WTC11 (cell line): ENCODE results near the gene ZFP91. TPM values are rescaled to one million over a fixed set of nuclear protein-coding genes. Genes with fewer than 3 reads are reported as not detected.

ENCODE experiments used
- ATAC-seq: fragments of 200-7000 bp; cut with Tn5 transposase; 2 replicates; pipeline ENCODE4 v1.10.0; 2021; ENCODE audit warnings: mild to moderate bottlenecking, moderate library complexity
- CTCF ChIA-PET: fragments of 300-600 bp; sonication (Branson Sonifier 250); formaldehyde crosslinking; loops from one replicate; lab custom pipeline; 2021; ENCODE audit warnings: antibody characterized with exemption; lab: Charles Lee
- POLR2A ChIA-PET: fragments of 350-600 bp; sonication (Branson Sonifier 250); formaldehyde crosslinking; loops from one replicate; lab custom pipeline; 2021; ENCODE audit warnings: antibody characterized with exemption; lab: Charles Lee
- DNase-seq: peaks from one replicate; pipeline ENCODE4 v3.0.0; 2021; ENCODE audit warnings: low spot score
- H3K27ac Mint-ChIP-seq: 2 replicates; pipeline ENCODE4 v1.8.0; 2021; ENCODE audit warnings: mixed read lengths
- H3K27me3 Mint-ChIP-seq: 2 replicates; pipeline ENCODE4 v1.8.0; 2021; ENCODE audit warnings: low read depth, mild to moderate bottlenecking, moderate library complexity, mixed read lengths
- H3K36me3 Mint-ChIP-seq: 2 replicates; pipeline ENCODE4 v1.8.0; 2021; ENCODE audit warnings: mixed read lengths
- H3K4me1 Mint-ChIP-seq: 2 replicates; pipeline ENCODE4 v1.8.0; 2022; ENCODE audit warnings: mixed read lengths
- H3K4me3 Mint-ChIP-seq: 2 replicates; pipeline ENCODE4 v1.8.0; 2021; ENCODE audit warnings: mild to moderate bottlenecking, moderate library complexity, mixed read lengths
- H3K9me3 Mint-ChIP-seq: 2 replicates; pipeline ENCODE4 v1.8.0; 2021; ENCODE audit warnings: mixed read lengths
- CDX4 ChIP-seq: fragments of 250-450 bp; sonication (Bioruptor Pico); IDR thresholded peaks from 2 replicates; pipeline ENCODE4 v1.9.0; 2021; ENCODE audit warnings: moderate library complexity, mild to moderate bottlenecking, inconsistent platforms, borderline replicate concordance
- GABPB1 ChIP-seq: sonication (generic); formaldehyde crosslinking; IDR thresholded peaks from 2 replicates; pipeline ENCODE4 v1.8.1; 2023; ENCODE audit warnings: mild to moderate bottlenecking, missing genetic modification reagents
- IRF2 ChIP-seq: sonication (generic); formaldehyde crosslinking; IDR thresholded peaks from 2 replicates; pipeline ENCODE4 v1.8.0; 2022; ENCODE audit warnings: low read depth, missing genetic modification reagents, borderline replicate concordance
- NFATC4 ChIP-seq: fragments of 250-450 bp; sonication (Bioruptor Pico); IDR thresholded peaks from 2 replicates; pipeline ENCODE4 v1.9.0; 2021; ENCODE audit warnings: mild to moderate bottlenecking
- NFE2L1 ChIP-seq: sonication (generic); formaldehyde crosslinking; IDR thresholded peaks from 2 replicates; pipeline ENCODE4 v1.8.1; 2023; ENCODE audit warnings: missing genetic modification reagents
- RELA ChIP-seq: sonication (generic); formaldehyde crosslinking; IDR thresholded peaks from 2 replicates; pipeline ENCODE4 v1.8.1; 2022; ENCODE audit warnings: missing genetic modification reagents, mild to moderate bottlenecking, borderline replicate concordance
- SP1 ChIP-seq: sonication (generic); formaldehyde crosslinking; conservative IDR thresholded peaks from 2 replicates; pipeline ENCODE4 v1.8.1; 2022; ENCODE audit warnings: missing genetic modification reagents
- TP53 ChIP-seq: sonication (generic); formaldehyde crosslinking; IDR thresholded peaks from 2 replicates; pipeline ENCODE4 v1.8.1; 2023; ENCODE audit warnings: mild to moderate bottlenecking, missing genetic modification reagents
- ZNF232 ChIP-seq: sonication (generic); formaldehyde crosslinking; IDR thresholded peaks from 2 replicates; pipeline ENCODE4 v1.8.0; 2022; ENCODE audit warnings: mild to moderate bottlenecking, missing genetic modification reagents
- total RNA-seq: library from RNA; stranded (reverse); gene quantifications from 3 replicates; pipeline ENCODE4 v1.2.3, GENCODE V29; 2021
- TF ChIP-seq, protein P1 (sequence below): sonication (generic); formaldehyde crosslinking; IDR thresholded peaks from 2 replicates; pipeline ENCODE4 v1.8.0; 2023; ENCODE audit warnings: missing genetic modification reagents
- TF ChIP-seq, protein P2 (sequence below): fragments of 250-450 bp; sonication (Bioruptor Pico); IDR thresholded peaks from 2 replicates; pipeline ENCODE4 v1.8.0; 2021; ENCODE audit warnings: mild to moderate bottlenecking
- TF ChIP-seq, protein P3 (sequence below): sonication (generic); formaldehyde crosslinking; IDR thresholded peaks from 2 replicates; pipeline ENCODE4 v1.8.1; 2022; ENCODE audit warnings: low read depth, missing genetic modification reagents, borderline replicate concordance
- TF ChIP-seq, protein P4 (sequence below): sonication (generic); formaldehyde crosslinking; IDR thresholded peaks from 2 replicates; pipeline ENCODE4 v1.8.0; 2023; ENCODE audit warnings: missing genetic modification reagents, mild to moderate bottlenecking, borderline replicate concordance
- TF ChIP-seq, protein P5 (sequence below): sonication (generic); formaldehyde crosslinking; IDR thresholded peaks from 2 replicates; pipeline ENCODE4 v1.8.1; 2023; ENCODE audit warnings: mild to moderate bottlenecking, missing genetic modification reagents, moderate library complexity
- TF ChIP-seq, protein P6 (sequence below): sonication (generic); formaldehyde crosslinking; IDR thresholded peaks from 2 replicates; pipeline ENCODE4 v1.8.1; 2023; ENCODE audit warnings: mild to moderate bottlenecking, missing genetic modification reagents

The ZFP91 gene
- total RNA-seq, 1 experiment from 2014 or later = 28.1 TPM

- no peak for TF ChIP-seq NFE2L1 (CRISPR knock-in tag)
- no peak for TF ChIP-seq CDX4
- TF ChIP-seq, protein P1, sequence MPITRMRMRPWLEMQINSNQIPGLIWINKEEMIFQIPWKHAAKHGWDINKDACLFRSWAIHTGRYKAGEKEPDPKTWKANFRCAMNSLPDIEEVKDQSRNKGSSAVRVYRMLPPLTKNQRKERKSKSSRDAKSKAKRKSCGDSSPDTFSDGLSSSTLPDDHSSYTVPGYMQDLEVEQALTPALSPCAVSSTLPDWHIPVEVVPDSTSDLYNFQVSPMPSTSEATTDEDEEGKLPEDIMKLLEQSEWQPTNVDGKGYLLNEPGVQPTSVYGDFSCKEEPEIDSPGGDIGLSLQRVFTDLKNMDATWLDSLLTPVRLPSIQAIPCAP = no peak
- no peak for TF ChIP-seq SP1 (CRISPR knock-in tag)
- no peak for TF ChIP-seq GABPB1 (CRISPR knock-in tag)
Measured at GRCh38 chr11:58615559-58615958, 36.7 kb downstream of the ZFP91 start (continued).

- H3K36me3 Mint-ChIP-seq = peaks cover 79% of the 10 kb centered on the region
- no peak overlapping the region for H3K4me3 Mint-ChIP-seq
- no peak for DNase-seq
- H3K9me3 Mint-ChIP-seq = no peaks in the 10 kb centered on the region
- no peak overlapping the region for H3K27ac Mint-ChIP-seq
- no peaks in the 10 kb centered on the region for H3K27me3 Mint-ChIP-seq
- H3K4me1 Mint-ChIP-seq = no peaks in the 10 kb centered on the region
- no peak for ATAC-seq
- TF ChIP-seq TP53 (CRISPR knock-in tag) = no peak
- TF ChIP-seq, protein P2, sequence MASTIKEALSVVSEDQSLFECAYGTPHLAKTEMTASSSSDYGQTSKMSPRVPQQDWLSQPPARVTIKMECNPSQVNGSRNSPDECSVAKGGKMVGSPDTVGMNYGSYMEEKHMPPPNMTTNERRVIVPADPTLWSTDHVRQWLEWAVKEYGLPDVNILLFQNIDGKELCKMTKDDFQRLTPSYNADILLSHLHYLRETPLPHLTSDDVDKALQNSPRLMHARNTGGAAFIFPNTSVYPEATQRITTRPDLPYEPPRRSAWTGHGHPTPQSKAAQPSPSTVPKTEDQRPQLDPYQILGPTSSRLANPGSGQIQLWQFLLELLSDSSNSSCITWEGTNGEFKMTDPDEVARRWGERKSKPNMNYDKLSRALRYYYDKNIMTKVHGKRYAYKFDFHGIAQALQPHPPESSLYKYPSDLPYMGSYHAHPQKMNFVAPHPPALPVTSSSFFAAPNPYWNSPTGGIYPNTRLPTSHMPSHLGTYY (CRISPR knock-in tag) = no peak
- no peak for TF ChIP-seq RELA (CRISPR knock-in tag)
- TF ChIP-seq NFATC4 = no peak
- TF ChIP-seq, protein P3, sequence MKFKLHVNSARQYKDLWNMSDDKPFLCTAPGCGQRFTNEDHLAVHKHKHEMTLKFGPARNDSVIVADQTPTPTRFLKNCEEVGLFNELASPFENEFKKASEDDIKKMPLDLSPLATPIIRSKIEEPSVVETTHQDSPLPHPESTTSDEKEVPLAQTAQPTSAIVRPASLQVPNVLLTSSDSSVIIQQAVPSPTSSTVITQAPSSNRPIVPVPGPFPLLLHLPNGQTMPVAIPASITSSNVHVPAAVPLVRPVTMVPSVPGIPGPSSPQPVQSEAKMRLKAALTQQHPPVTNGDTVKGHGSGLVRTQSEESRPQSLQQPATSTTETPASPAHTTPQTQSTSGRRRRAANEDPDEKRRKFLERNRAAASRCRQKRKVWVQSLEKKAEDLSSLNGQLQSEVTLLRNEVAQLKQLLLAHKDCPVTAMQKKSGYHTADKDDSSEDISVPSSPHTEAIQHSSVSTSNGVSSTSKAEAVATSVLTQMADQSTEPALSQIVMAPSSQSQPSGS (CRISPR knock-in tag) = no peak
- TF ChIP-seq, protein P4, sequence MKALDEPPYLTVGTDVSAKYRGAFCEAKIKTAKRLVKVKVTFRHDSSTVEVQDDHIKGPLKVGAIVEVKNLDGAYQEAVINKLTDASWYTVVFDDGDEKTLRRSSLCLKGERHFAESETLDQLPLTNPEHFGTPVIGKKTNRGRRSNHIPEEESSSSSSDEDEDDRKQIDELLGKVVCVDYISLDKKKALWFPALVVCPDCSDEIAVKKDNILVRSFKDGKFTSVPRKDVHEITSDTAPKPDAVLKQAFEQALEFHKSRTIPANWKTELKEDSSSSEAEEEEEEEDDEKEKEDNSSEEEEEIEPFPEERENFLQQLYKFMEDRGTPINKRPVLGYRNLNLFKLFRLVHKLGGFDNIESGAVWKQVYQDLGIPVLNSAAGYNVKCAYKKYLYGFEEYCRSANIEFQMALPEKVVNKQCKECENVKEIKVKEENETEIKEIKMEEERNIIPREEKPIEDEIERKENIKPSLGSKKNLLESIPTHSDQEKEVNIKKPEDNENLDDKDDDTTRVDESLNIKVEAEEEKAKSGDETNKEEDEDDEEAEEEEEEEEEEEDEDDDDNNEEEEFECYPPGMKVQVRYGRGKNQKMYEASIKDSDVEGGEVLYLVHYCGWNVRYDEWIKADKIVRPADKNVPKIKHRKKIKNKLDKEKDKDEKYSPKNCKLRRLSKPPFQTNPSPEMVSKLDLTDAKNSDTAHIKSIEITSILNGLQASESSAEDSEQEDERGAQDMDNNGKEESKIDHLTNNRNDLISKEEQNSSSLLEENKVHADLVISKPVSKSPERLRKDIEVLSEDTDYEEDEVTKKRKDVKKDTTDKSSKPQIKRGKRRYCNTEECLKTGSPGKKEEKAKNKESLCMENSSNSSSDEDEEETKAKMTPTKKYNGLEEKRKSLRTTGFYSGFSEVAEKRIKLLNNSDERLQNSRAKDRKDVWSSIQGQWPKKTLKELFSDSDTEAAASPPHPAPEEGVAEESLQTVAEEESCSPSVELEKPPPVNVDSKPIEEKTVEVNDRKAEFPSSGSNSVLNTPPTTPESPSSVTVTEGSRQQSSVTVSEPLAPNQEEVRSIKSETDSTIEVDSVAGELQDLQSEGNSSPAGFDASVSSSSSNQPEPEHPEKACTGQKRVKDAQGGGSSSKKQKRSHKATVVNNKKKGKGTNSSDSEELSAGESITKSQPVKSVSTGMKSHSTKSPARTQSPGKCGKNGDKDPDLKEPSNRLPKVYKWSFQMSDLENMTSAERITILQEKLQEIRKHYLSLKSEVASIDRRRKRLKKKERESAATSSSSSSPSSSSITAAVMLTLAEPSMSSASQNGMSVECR (CRISPR knock-in tag) = no peak
- POLR2A ChIA-PET = no interaction called here
- CTCF ChIA-PET = no interaction called here
Measured at GRCh38 chr11:58616594-58616993, 37.7 kb downstream of the ZFP91 start.

DNA sequence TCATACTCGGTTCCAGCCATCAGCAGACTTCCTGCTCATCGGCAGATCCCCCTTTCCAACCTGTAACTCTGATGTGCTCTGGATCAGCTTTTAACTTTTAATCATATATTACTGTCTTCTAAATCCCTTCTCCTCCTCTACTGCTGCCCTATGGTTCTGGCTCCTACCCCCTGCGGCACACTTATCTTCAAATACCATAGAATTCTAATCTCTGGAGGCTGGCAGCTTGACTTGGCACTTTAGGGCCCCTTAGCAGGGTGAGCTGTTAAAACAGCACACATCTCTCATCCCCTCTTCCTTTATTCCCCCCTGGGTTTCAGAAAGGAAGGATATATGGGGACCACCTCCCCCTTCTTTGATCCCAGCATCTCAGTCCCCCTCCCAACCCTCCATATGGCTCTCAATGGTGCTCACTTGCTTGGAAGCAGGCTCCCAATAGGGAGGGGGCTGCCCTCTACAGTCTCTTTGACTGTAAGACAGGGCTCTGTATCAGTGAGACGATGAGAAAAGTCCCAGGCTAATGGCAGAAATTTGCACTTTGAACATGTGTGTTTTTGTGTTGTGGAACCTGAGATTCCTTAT lies 39.2 kb downstream of the ZFP91 start:
- Mint-ChIP-seq H3K9me3 (no peaks in the 10 kb centered on the region), H3K27ac (no peak overlapping the region), H3K4me3 (no peak overlapping the region), H3K27me3 (no peaks in the 10 kb centered on the region), H3K36me3 (peaks cover 74% of the 10 kb centered on the region), H3K4me1 (no peaks in the 10 kb centered on the region)
- CTCF ChIA-PET = interaction anchor here (0.7 to 1.1 kb wide), 2 partner anchors 12 to 440 kb away, joined by 4 read pairs; no protein-coding TSS in a partner anchor
- POLR2A ChIA-PET = no interaction called here
- DNase-seq = no peak
- ATAC-seq = peak; percentile 81
- TF ChIP-seq, protein P5, sequence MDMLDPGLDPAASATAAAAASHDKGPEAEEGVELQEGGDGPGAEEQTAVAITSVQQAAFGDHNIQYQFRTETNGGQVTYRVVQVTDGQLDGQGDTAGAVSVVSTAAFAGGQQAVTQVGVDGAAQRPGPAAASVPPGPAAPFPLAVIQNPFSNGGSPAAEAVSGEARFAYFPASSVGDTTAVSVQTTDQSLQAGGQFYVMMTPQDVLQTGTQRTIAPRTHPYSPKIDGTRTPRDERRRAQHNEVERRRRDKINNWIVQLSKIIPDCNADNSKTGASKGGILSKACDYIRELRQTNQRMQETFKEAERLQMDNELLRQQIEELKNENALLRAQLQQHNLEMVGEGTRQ (CRISPR knock-in tag) = no peak
- no peak for TF ChIP-seq ZNF232 (CRISPR knock-in tag)
- TF ChIP-seq, protein P6, sequence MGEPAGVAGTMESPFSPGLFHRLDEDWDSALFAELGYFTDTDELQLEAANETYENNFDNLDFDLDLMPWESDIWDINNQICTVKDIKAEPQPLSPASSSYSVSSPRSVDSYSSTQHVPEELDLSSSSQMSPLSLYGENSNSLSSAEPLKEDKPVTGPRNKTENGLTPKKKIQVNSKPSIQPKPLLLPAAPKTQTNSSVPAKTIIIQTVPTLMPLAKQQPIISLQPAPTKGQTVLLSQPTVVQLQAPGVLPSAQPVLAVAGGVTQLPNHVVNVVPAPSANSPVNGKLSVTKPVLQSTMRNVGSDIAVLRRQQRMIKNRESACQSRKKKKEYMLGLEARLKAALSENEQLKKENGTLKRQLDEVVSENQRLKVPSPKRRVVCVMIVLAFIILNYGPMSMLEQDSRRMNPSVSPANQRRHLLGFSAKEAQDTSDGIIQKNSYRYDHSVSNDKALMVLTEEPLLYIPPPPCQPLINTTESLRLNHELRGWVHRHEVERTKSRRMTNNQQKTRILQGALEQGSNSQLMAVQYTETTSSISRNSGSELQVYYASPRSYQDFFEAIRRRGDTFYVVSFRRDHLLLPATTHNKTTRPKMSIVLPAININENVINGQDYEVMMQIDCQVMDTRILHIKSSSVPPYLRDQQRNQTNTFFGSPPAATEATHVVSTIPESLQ (CRISPR knock-in tag) = no peak
- no peak for TF ChIP-seq IRF2 (CRISPR knock-in tag)
- TF ChIP-seq, protein P4 (CRISPR knock-in tag) = no peak
